GM06990 (cell line): ENCODE measurements around the gene YRDC.
A peak's percentile ranks its signal among the peaks of the same experiment; 100 is the strongest.

Experiments
- DNase-seq: peaks from one replicate; pipeline ENCODE4 v3.0.0-alpha.2; 2011; ENCODE audit not compliant: insufficient read length; ENCODE audit errors: extremely low read depth
- H3K27me3 ChIP-seq: replicated peaks from 2 replicates; pipeline ENCODE4 v1.6.0; 2011; ENCODE audit warnings: low read length; ENCODE audit not compliant: control insufficient read depth, insufficient read depth
- H3K36me3 ChIP-seq: 2 replicates; pipeline ENCODE4 v1.5.1; 2011; ENCODE audit warnings: low read length; ENCODE audit not compliant: control insufficient read depth, insufficient read depth
- H3K4me3 ChIP-seq: replicated peaks from 2 replicates; pipeline ENCODE4 v1.5.1; 2011; ENCODE audit warnings: low read depth, mild to moderate bottlenecking, control low read depth, low read length
- CTCF ChIP-seq: IDR thresholded peaks from 2 replicates; pipeline ENCODE4 v1.5.1; 2011; ENCODE audit warnings: low read length, control low read depth, mild to moderate bottlenecking, inconsistent platforms; ENCODE audit not compliant: insufficient read depth, poor library complexity, severe bottlenecking

YRDC gene

GRCh38 chr1:37809942-37810341 is 1.9 kb upstream of the YRDC start:
- Histone ChIP-seq H3K27me3 (no peaks in the 10 kb centered on the region), H3K4me3 (no peak overlapping the region), H3K36me3 (peaks cover 18% of the 10 kb centered on the region)
- no peak for TF ChIP-seq CTCF
- DNase-seq = no peak

GRCh38 chr1:37808369-37809319 is 636 bp upstream of the YRDC start:
- TF ChIP-seq CTCF = peak; percentile 2
- Histone ChIP-seq H3K36me3 (peaks cover 19% of the 10 kb centered on the region), H3K27me3 (no peaks in the 10 kb centered on the region), H3K4me3 (peak overlapping the region; percentile 91)
- DNase-seq = peak; percentile 15

- no peak for DNase-seq
Measured at GRCh38 chr1:37807220-37807554, 821 bp downstream of the YRDC start.

DNA sequence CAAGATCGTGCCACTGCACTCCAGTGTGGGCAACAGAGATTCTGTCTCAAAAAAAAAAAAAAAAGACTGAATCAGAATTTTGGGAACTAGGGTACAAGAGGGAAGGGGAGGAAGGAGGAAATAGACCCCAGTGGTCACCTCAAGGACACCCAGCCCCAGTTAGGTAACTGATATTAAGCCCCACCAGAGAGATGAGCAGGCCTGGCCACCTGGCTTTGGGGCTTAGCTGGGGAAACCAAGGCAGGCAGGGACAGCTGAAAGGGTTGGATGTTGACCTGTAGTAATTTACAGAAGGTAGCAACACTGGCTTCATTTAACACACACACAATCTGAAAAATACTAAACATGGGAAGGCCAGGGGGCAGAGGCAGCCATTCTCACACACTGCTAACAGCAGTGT is 5.6 kb downstream of the YRDC start:
- Histone ChIP-seq H3K27me3 (no peaks in the 10 kb centered on the region), H3K4me3 (no peak overlapping the region), H3K36me3 (peaks cover 39% of the 10 kb centered on the region)
- TF ChIP-seq CTCF = no peak
- DNase-seq = no peak

More at GRCh38 chr1:37807220-37807554, 821 bp downstream of the YRDC start:
- TF ChIP-seq CTCF = no peak
- H3K27me3 ChIP-seq = no peaks in the 10 kb centered on the region
- H3K36me3 ChIP-seq = peaks cover 23% of the 10 kb centered on the region
- H3K4me3 ChIP-seq = peak overlapping the region; percentile 91

- Histone ChIP-seq H3K27me3 (no peaks in the 10 kb centered on the region), H3K36me3 (peaks cover 21% of the 10 kb centered on the region), H3K4me3 (no peak overlapping the region)
- no peak for TF ChIP-seq CTCF
- no peak for DNase-seq
Measured at GRCh38 chr1:37797750-37798345, 10.2 kb downstream of the YRDC start.
